GM12865 (cell line): ENCODE measurements around the gene UPF1.

Experiments used
- DNase-seq: peaks from one replicate; pipeline ENCODE4 v3.0.0; 2010; ENCODE audit warnings: low read depth
- H3K4me3 ChIP-seq: 2 replicates; pipeline ENCODE4 v1.5.1; 2011; ENCODE audit warnings: mild to moderate bottlenecking, low read depth, low read length, control low read depth
- TF ChIP-seq, protein P1 (sequence below): IDR thresholded peaks from 2 replicates; pipeline ENCODE4 v1.5.1; 2011; ENCODE audit warnings: low read length, control low read depth, low read depth, inconsistent platforms; ENCODE audit not compliant: insufficient read depth; ENCODE audit errors: missing control alignments

Gene UPF1

DNA sequence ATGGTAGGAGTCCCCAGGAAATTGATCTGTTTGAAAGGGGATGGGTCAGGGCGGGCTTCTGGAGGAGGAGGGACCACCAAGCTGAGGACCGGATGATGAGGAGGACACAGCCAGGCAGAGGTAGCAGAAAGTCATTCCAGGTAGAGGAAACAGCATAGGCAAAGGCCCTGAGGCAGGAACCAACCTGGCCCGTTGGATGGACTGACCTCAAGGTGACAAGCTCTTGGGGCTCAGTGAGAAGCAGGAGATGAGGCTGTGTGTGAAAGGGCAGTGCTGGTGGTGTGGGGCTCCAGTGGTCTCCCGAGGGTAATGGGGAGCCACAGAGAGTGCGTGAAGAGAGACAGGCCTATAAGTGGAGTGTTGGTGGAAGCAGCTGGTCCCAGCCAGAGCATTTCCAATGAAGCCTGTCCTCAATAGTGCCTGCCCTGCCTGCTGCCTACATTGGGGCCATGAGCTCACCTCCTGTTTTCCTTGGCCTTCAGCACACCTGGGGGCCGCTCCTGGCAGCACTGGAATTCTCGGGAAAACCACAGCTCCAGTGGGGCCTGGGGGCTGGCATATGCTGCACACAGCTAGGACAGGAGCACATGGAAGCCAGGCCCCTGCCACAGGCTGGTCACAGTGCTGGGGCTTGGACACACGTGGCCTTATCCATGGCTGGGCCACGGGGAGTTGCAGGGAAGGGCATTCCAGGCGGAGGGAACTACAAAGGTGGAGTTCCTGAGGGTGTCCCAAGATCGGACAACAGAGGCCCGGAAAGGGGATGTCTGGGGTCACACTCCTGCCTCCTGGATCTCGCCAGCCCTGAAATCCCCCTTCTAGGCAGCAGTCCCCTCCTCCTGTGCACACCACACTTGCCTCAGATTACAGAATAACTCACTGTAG, 38.4 kb upstream of the UPF1 start:
- DNase-seq: no peak
- TF ChIP-seq, protein P1, sequence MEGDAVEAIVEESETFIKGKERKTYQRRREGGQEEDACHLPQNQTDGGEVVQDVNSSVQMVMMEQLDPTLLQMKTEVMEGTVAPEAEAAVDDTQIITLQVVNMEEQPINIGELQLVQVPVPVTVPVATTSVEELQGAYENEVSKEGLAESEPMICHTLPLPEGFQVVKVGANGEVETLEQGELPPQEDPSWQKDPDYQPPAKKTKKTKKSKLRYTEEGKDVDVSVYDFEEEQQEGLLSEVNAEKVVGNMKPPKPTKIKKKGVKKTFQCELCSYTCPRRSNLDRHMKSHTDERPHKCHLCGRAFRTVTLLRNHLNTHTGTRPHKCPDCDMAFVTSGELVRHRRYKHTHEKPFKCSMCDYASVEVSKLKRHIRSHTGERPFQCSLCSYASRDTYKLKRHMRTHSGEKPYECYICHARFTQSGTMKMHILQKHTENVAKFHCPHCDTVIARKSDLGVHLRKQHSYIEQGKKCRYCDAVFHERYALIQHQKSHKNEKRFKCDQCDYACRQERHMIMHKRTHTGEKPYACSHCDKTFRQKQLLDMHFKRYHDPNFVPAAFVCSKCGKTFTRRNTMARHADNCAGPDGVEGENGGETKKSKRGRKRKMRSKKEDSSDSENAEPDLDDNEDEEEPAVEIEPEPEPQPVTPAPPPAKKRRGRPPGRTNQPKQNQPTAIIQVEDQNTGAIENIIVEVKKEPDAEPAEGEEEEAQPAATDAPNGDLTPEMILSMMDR: no peak
- H3K4me3 ChIP-seq: no peak overlapping the region

DNA sequence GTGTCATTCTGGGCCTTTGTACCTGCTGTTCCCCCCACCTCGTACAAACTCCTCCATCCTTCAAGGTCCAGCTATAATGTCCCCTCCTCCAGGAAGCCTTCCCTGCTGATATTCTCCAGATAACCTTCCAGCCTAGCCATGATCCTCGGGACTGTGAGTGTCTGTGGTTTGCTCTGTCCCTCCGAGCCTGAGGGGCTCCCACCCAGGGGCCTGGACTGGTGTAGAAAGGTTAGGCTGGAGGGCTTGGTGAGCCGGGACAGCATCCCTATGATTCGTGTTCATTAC, 37.8 kb upstream of the UPF1 start:
- no peak overlapping the region for H3K4me3 ChIP-seq
- TF ChIP-seq, protein P1: no peak
- no peak for DNase-seq

DNA sequence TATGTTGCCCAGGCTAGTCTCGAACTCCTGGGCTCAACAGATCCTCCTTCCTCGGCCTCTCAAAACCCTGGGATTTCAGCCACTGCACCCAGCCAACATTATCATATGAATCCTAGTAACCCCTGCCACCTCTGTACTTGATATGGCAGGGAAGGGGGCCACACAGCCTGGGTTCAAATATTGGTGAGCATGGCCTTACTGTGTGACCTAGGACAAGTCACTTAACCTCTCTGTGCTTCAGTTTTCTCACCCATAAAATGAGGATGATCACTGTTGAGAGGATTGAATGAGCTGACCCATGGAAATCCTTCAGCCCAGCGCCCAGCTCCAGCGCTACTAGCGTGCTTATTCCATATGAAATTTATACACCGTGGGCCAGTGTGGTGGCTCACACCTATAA, 37.1 kb upstream of the UPF1 start:
- no peak overlapping the region for H3K4me3 ChIP-seq
- DNase-seq: no peak
- TF ChIP-seq, protein P1: no peak

DNA sequence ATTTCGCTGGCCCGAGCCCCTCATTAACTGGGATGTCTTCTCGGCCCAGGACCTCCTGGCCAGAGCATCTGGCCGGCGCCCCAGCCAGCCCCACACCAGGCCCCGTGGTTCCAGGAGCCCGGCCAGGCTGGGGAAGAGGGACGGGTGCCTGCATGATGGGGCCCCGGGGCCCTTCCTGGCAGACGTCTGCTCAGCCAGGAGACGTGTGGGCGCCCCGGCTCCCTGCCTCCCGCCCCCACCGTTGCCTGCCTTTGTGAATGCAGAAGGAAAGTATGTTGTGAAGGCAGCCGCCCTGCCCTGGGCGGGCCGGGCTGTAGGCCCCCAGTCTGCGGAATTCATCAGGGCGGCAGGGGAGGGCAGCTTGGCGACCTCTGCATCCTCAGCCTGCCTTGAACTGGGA, 36.2 kb upstream of the UPF1 start:
- TF ChIP-seq, protein P1: no peak
- H3K4me3 ChIP-seq: no peak overlapping the region
- no peak for DNase-seq

DNA sequence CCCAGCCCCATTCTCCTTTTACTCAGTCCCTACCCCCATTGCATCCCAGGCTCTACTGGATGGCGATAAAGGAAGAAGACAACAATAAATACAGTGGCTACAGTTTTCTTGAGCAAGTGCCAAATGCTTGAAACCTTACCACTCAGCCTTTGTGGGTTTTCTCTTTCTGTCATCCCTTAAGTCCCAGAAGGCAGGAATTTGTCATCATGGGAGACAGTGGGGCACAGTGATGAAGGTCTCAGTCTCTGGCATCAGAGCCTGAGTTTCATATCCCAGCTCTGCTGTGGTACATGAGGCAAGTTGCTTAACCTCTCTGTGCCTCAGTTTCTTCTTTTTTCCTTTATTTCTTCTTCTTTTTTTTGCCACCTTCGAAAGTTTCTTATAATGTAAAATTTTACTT, 35.5 kb upstream of the UPF1 start:
- TF ChIP-seq, protein P1: no peak
- no peak for DNase-seq
- no peak overlapping the region for H3K4me3 ChIP-seq

DNA sequence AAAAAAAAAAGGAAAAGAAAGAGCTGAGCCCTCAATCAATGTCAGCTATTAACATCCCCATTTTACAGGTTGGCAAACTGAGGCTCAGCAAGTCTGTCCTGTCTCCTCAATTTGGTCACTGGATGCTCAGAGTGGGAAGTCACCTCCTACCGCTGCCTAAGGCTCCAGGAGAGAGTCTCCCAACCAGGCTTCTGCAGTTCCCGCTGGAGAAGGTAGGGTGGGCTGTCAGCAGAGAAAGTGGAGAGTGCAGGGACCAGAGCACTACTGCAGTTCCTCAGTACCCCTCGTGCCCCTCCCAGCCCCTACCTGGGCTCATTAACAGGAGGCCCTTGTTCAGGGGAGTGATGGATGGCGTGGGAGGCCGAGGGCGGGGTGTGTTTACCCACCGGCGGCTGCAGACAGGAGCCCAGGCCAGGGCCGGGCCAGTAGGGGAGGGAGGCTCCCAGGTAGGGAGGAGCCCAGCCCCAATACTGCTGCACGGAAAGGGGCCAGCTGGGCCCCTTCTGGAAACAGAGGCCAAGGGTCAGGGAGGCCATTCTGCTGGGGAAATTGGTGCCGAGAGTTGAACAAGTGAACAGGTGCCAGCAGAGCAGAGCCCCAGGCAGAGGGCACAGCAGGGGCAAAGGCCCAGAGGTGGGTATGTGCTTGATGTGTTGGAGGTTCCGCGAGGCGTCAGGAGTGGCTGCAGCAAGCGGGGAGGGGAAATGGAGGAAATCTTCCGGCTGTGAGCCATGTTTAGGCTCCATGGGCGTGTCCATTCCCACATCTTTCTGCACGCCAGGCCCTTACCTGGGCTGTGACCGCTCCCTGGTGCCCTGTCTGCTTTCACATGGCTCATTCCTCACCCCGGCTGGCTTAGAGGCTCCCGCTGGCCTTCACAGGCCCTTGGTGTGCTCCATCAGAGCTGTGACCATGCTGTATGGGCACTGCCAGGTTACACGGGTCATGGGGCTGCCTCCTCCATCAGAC, 33.1 kb upstream of the UPF1 start:
- H3K4me3 ChIP-seq: no peak overlapping the region
- DNase-seq: no peak
- TF ChIP-seq, protein P1: no peak
